Thymus (tissue), 11 donors: ENCODE data around the gene FNDC10. TPM values are rescaled to one million over a fixed set of nuclear protein-coding genes. Genes with fewer than 3 reads are reported as not detected.

Source experiments
- DNase-seq, 9 donors: peaks; one replicate each; pipeline ENCODE4 v3.0.0-alpha.2; 2013; ENCODE audit warnings: low spot score in 9 of 9, low read depth in 6 of 9, missing footprints in 1 of 9
- H3K27ac ChIP-seq, 2 donors: one replicate each; pipeline ENCODE4 v1.5.1; 2013; ENCODE audit warnings: control low read depth in 1 of 2, low read depth in 1 of 2, low read length in 1 of 2, mild to moderate bottlenecking in 1 of 2, moderate library complexity in 1 of 2
- H3K27me3 ChIP-seq, 2 donors: one replicate each; pipeline ENCODE4 v1.5.1; 2013; ENCODE audit warnings: low read length in 1 of 2; ENCODE audit not compliant: control insufficient read depth in 2 of 2, insufficient read depth in 1 of 2
- H3K36me3 ChIP-seq, 2 donors: one replicate each; pipeline ENCODE4 v1.5.1; 2013; ENCODE audit warnings: low read length in 1 of 2, mild to moderate bottlenecking in 1 of 2, moderate library complexity in 1 of 2; ENCODE audit not compliant: control insufficient read depth in 2 of 2, insufficient read depth in 2 of 2
- H3K4me1 ChIP-seq, 2 donors: one replicate each; pipeline ENCODE4 v1.5.1; 2013; ENCODE audit warnings: low read length in 2 of 2; ENCODE audit not compliant: control insufficient read depth in 2 of 2, insufficient read depth in 2 of 2
- H3K4me3 ChIP-seq, 2 donors: one replicate each; pipeline ENCODE4 v1.5.1; 2013; ENCODE audit warnings: low read length in 2 of 2, control low read depth in 1 of 2, mild to moderate bottlenecking in 1 of 2
- H3K9me3 ChIP-seq, 2 donors: one replicate each; pipeline ENCODE4 v1.5.1; 2013; ENCODE audit warnings: low read length in 1 of 2, mild to moderate bottlenecking in 1 of 2; ENCODE audit not compliant: control insufficient read depth in 2 of 2, insufficient read depth in 1 of 2
- WGBS: extraction: QIAGEN DNeasy Blood & Tissue Kit; methylation state at CpG from one replicate; pipeline ENCODE4 v1.1.7; 2013; 5-methylcytosine and 5-hydroxymethylcytosine counted together
- polyA plus RNA-seq: library from polyadenylated mRNA; stranded (reverse); fragments of 200-250 nt; gene quantifications from one replicate; pipeline ENCODE4 v1.2.3, GENCODE V29; 2013
- total RNA-seq: library from RNA; stranded (reverse); fragments of 120-200 nt; gene quantifications from one replicate; pipeline ENCODE4 v1.2.4, GENCODE V29; 2013
- donor health status: healthy.

The FNDC10 gene
- total and polyA plus RNA-seq, 2 donors = 0.24 to 0.80 TPM

- Histone ChIP-seq H3K36me3 (peaks cover 7 to 16% of the 10 kb centered on the region in 2 donors), H3K4me3 (no peak overlapping the region), H3K9me3 (no peaks in the 10 kb centered on the region), H3K27me3 (no peaks in the 10 kb centered on the region), H3K4me1 (peaks cover 0 to 14% of the 10 kb centered on the region in 2 donors), H3K27ac (no peak overlapping the region)
- WGBS = 95% methylated on average over 38 of the region's 38 CpGs
- DNase-seq = no peak
Measured at GRCh38 chr1:1624443-1625403, 24.8 kb upstream of the FNDC10 start.

DNA sequence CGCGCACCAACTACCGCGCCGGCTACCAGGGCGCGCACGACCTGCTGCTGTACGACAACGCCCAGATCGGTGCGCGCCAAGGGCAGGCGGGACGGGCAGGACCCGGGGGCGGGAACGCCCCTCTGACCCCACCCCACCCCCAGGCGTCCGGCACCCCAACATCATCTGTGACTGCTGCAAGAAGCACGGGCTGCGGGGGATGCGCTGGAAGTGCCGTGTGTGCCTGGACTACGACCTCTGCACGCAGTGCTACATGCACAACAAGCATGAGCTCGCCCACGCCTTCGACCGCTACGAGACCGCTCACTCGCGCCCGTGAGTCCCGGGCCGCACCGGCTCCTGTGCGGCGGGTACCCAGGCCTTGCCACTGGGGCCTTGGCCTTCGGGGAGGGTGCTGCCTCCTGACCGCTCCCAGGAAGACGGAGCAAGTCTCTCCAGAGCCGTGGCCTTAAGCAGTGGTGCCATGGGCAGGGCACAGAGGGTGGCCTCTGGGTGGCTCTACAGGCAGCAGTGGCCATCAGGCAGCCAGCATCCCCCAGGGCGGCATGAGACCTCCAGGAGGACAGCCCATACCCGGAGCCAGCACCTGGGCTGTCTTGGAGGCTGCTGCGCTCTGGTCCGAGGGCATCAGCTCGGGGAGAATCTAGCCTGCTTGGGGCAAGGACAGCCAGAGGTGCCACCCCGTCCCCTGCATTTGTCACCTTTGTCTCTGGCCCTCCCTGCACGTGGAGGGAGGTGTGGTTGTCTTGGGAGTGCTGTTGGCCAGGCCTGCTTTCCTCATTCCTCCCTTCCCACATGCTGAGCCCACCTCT, 23.9 kb upstream of the FNDC10 start:
- Histone ChIP-seq H3K9me3 (no peaks in the 10 kb centered on the region), H3K4me3 (no peak overlapping the region), H3K36me3 (peaks cover 7 to 16% of the 10 kb centered on the region in 2 donors), H3K27me3 (no peaks in the 10 kb centered on the region), H3K27ac (no peak overlapping the region), H3K4me1 (peaks cover 0 to 6% of the 10 kb centered on the region in 2 donors)
- DNase-seq = no peak
- 97% methylated on average over 51 of the region's 51 CpGs for WGBS

- H3K36me3 ChIP-seq = peaks cover 5 to 14% of the 10 kb centered on the region in 2 donors
Measured at GRCh38 chr1:1623181-1623630, 23.3 kb upstream of the FNDC10 start.

GRCh38 chr1:1622788-1623094, 22.8 kb upstream of the FNDC10 start:
- H3K4me3 ChIP-seq = no peak overlapping the region
- peaks cover under 1 to 12% of the 10 kb centered on the region in 2 donors for H3K36me3 ChIP-seq
- no peak overlapping the region for H3K27ac ChIP-seq
- no peaks in the 10 kb centered on the region for H3K27me3 ChIP-seq
- DNase-seq = no peak
- 96% methylated on average over 17 of the region's 17 CpGs for WGBS
- H3K4me1 ChIP-seq = no peaks in the 10 kb centered on the region
- no peaks in the 10 kb centered on the region for H3K9me3 ChIP-seq

More at GRCh38 chr1:1623181-1623630, 23.3 kb upstream of the FNDC10 start:
- no peak overlapping the region for H3K27ac ChIP-seq
- no peaks in the 10 kb centered on the region for H3K9me3 ChIP-seq
- no peaks in the 10 kb centered on the region for H3K27me3 ChIP-seq
- WGBS = 98% methylated on average over 33 of the region's 33 CpGs
- no peak overlapping the region for H3K4me3 ChIP-seq
- no peaks in the 10 kb centered on the region for H3K4me1 ChIP-seq
- DNase-seq = no peak

- no peaks in the 10 kb centered on the region for H3K9me3 ChIP-seq
- no peaks in the 10 kb centered on the region for H3K27me3 ChIP-seq
- no peak for DNase-seq
- peaks cover 5 to 8% of the 10 kb centered on the region in 2 donors for H3K36me3 ChIP-seq
- no peak overlapping the region for H3K4me3 ChIP-seq
- no peaks in the 10 kb centered on the region for H3K4me1 ChIP-seq
- 97% methylated on average over 21 of the region's 21 CpGs for WGBS
- H3K27ac ChIP-seq = no peak overlapping the region
Measured at GRCh38 chr1:1622010-1622787, 22.3 kb upstream of the FNDC10 start.

DNA sequence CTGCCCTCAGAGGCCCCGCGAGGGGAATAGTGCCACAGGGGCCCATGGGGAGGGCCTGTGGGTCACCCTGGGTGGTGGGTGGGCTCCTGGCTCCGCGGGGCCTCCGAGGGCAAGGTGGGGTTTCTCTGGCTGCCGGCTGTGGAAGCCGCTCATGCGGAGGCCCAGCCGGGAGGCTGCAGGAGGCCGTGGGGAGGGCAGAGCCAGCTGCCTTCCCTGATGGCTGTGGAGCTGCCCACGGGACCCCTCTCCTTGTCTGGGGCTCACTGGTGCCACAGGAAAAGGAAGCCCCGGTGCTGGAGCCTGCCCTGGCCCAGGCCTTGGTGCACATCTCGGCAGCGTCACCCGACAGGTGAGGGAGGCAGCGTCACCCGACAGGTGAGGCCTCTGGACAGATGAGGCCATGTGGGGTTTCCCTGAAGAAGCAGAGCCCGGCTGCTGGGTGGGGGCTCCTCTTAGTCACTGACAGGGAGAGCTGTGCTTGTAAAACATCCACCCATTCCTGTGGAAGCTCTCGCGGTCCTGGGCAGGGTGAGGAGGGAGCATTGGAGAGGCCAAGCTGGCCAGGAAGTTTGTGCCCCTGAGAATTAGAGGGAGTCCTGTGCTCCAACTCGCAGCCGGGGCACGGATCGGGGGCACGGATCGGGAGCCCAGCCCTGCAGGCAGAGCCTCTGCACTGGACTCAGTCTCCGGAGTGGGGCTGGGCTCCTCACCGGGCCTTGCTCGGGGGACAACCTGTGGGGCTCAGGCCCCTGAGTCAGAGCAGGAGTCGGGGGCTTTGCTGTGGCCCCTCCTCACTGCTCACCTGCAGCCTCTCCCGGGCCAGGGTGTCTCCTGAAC, 21.5 kb upstream of the FNDC10 start:
- Histone ChIP-seq H3K27me3 (no peaks in the 10 kb centered on the region), H3K27ac (no peak overlapping the region), H3K4me1 (peaks cover 6 to 8% of the 10 kb centered on the region in 2 donors), H3K36me3 (peaks cover 4 to 6% of the 10 kb centered on the region in 2 donors), H3K4me3 (no peak overlapping the region), H3K9me3 (no peaks in the 10 kb centered on the region)
- no peak for DNase-seq
- 95% methylated on average over 31 of the region's 31 CpGs for WGBS

DNA sequence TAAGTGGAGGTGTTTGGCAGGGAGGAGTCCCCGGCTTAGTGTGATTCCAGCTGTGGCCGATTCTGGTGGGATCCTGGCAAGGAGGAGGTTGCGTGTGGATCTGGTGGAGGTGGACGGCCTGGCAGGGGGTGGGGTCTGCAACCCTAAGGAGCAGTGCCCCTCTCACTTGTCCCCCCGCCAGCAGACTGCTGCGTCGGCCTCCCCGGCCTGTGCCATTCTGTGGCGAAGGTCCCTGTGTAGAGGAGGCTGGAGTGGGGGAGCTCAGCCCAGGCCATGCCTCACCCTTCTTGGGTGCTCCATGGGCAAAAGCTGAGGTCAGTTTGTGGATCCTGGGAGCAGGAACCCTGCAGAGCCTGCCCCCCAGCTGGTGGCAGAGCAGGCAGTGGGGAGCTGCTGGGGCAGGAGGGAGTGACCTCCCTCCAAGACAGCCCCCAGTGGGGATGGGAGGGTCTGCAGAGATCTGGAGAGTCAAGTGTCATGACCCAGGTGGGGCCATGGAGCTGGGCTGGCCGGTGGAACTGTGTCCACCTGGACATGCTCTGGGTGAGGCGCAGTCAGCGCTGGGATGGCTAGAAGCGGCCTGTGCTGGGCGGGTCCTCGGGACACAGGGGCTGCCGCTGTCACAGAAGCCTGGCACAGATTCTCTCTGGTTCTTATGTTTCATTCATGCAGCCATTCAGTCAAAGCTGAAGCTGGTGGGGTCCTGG, 20.7 kb upstream of the FNDC10 start:
- Histone ChIP-seq H3K4me3 (no peak overlapping the region), H3K9me3 (no peaks in the 10 kb centered on the region), H3K27me3 (no peaks in the 10 kb centered on the region), H3K36me3 (peaks cover 4 to 6% of the 10 kb centered on the region in 2 donors), H3K4me1 (peaks cover 9% of the 10 kb centered on the region in 2 donors), H3K27ac (no peak overlapping the region)
- WGBS = 93% methylated on average over 16 of the region's 16 CpGs
- no peak for DNase-seq

DNA sequence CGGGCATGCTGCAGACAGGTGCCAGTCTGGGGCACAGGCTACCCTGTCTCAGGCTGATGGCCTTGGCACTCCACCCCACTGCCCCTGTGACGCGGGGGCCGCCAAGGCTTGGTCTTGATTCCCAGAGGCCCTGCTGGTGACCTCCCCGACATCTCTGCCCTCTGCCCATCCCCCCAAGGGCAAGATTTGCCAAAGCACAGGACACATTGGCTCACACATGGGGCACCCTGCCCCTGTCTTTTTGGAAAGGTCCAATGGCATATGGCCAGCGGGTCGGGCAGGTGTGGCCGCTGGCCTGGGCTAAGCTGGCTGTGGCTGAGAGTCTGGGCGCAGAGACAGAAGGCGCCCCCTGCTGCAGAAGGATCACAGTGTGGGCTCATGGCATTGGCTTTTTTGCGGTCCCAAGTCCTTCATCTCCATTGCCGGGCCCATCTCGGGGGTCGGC, 20.0 kb upstream of the FNDC10 start:
- no peak for DNase-seq
- Histone ChIP-seq H3K9me3 (no peaks in the 10 kb centered on the region), H3K27ac (no peak overlapping the region), H3K4me1 (peaks cover 9 to 10% of the 10 kb centered on the region in 2 donors), H3K4me3 (no peak overlapping the region), H3K36me3 (peaks cover 4 to 6% of the 10 kb centered on the region in 2 donors), H3K27me3 (no peaks in the 10 kb centered on the region)
- WGBS = 98% methylated on average over 14 of the region's 14 CpGs
